Measurements from ENCODE around the gene HOXC10. TPM values are rescaled to one million over a fixed set of nuclear protein-coding genes. Genes with fewer than 3 reads are reported as not detected.

The HOXC10 gene
- total and polyA plus RNA-seq, 2 donors (not counting 3 experiments of a cell fraction or from before 2014, with no cell fraction given): 0.18 TPM; not detected in 1

DNA sequence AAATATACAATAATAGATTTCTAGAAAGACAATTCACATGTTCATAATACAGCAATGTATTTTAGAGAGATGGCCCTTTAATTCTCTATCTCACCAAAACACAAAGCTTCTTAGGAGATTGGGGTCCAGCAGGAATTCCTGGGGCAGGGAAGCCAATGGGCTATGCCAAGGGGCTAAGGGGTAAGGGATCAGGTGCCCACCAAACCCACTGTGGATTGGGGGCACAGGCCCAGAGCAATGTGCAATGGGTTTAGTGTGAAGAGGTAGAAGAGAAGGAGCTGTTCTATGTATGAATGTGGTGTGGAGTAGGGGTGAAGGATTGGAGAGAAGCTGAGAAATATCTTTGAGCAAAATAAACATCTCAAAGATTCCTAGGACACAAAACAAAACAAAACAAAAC is 43.8 kb upstream of the HOXC10 start:
- Histone ChIP-seq H3K4me1 (ENCODE audit: control insufficient read depth, extremely low read depth, insufficient read depth, low read length) (no peaks in the 10 kb centered on the region), H3K79me2 (ENCODE audit: control insufficient read depth, insufficient read depth, low read length) (no peaks in the 10 kb centered on the region), H3K9me1 (replicated peaks; ENCODE audit: control insufficient read depth, extremely low read depth, insufficient read depth, low read length) (no peaks in the 10 kb centered on the region), H3K36me3 (ENCODE audit: control insufficient read depth in 2 of 2, extremely low read depth in 1 of 2, insufficient read depth in 2 of 2, low read length in 2 of 2) (no peaks in the 10 kb centered on the region), H2AFZ (ENCODE audit: low read depth, low read length) (no peak overlapping the region), H4K20me1 (replicated peaks; ENCODE audit: control insufficient read depth, extremely low read depth, insufficient read depth, low read length) (no peaks in the 10 kb centered on the region), H3K9me3 (replicated peaks; ENCODE audit: control insufficient read depth, insufficient read depth, low read length) (no peaks in the 10 kb centered on the region), H3K27ac (ENCODE audit: insufficient read depth, low read depth, low read length) (no peak overlapping the region), H3K9ac (replicated peaks; ENCODE audit: extremely low read depth, insufficient read depth, low read length) (no peak overlapping the region), H3K4me3 (replicated peaks in 1 of 3; ENCODE audit: insufficient read depth in 1 of 3, low read depth in 1 of 3, low read length in 3 of 3) (no peak overlapping the region), H3K4me2 (ENCODE audit: insufficient read depth, low read length) (no peak overlapping the region), H3K27me3 (ENCODE audit: control insufficient read depth in 2 of 2, insufficient read depth in 2 of 2, low read length in 2 of 2) (peaks cover 78 to 95% of the 10 kb centered on the region in 2 experiments)
- ChIA-PET POLR2A (no interaction called here), CTCF (interaction anchor here (1.2 to 2.2 kb wide), 2 partner anchors 10 to 260 kb away, joined by 3 to 9 read pairs; no protein-coding TSS in a partner anchor)
- dilution Hi-C loops (cut with MboI; ENCODE audit: extremely low pct_ligation_motif_present, low sequenced_read_pairs) (no loop called here), intact Hi-C loops (cut with micrococcal nuclease) (no loop called here)
- TF ChIP-seq FOS (IDR thresholded peaks at IDR 0.05; ENCODE audit: borderline replicate concordance, insufficient read depth, low read length): no peak
- TF ChIP-seq, protein P1, sequence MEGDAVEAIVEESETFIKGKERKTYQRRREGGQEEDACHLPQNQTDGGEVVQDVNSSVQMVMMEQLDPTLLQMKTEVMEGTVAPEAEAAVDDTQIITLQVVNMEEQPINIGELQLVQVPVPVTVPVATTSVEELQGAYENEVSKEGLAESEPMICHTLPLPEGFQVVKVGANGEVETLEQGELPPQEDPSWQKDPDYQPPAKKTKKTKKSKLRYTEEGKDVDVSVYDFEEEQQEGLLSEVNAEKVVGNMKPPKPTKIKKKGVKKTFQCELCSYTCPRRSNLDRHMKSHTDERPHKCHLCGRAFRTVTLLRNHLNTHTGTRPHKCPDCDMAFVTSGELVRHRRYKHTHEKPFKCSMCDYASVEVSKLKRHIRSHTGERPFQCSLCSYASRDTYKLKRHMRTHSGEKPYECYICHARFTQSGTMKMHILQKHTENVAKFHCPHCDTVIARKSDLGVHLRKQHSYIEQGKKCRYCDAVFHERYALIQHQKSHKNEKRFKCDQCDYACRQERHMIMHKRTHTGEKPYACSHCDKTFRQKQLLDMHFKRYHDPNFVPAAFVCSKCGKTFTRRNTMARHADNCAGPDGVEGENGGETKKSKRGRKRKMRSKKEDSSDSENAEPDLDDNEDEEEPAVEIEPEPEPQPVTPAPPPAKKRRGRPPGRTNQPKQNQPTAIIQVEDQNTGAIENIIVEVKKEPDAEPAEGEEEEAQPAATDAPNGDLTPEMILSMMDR (IDR thresholded peaks at IDR 0.05; ENCODE audit: extremely low read depth in 1 of 2, insufficient read depth in 1 of 2, low read depth in 1 of 2, low read length in 2 of 2): no peak
- no peak for TF ChIP-seq MYC (IDR thresholded peaks at IDR 0.05; ENCODE audit: low read depth, low read length)
- no peak for TF ChIP-seq POLR2AphosphoS5 (IDR thresholded peaks at IDR 0.05; ENCODE audit: insufficient read depth, low read depth, low read length)
- TF ChIP-seq GATA2 (IDR thresholded peaks at IDR 0.05; ENCODE audit: insufficient read depth, insufficient read length, low read depth, low read length): no peak
- TF ChIP-seq, protein P2, sequence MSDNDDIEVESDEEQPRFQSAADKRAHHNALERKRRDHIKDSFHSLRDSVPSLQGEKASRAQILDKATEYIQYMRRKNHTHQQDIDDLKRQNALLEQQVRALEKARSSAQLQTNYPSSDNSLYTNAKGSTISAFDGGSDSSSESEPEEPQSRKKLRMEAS (IDR thresholded peaks at IDR 0.05; ENCODE audit: insufficient read depth, insufficient read length): no peak
- TF ChIP-seq JUN (IDR thresholded peaks at IDR 0.05; ENCODE audit: borderline replicate concordance, insufficient read depth, insufficient read length, low read depth): no peak
- TF ChIP-seq EZH2 (IDR thresholded peaks at IDR 0.05; ENCODE audit: borderline replicate concordance, low read depth, low read length, severe bottlenecking): no peak
- TF ChIP-seq POLR2A (IDR thresholded peaks at IDR 0.05; ENCODE audit: low read depth, low read length): no peak
- DNase-seq (ENCODE audit: low read depth, low spot score) (no peak), FAIRE-seq (no peak)
- no TSS peak for BruUV-seq (replicated peaks)

Data from endothelial cell of umbilical vein (primary cell).